Activated T-cell treated with anti-CD3 and anti-CD28 coated beads, Interleukin-2, amount 50 U/mL, for 4 hours (primary cell): ENCODE results near the gene NOL4L. TPM values are rescaled to one million over a fixed set of nuclear protein-coding genes. Genes with fewer than 3 reads are reported as not detected.

Experiments used
- ATAC-seq, 2 donors: fragments of 200-7000 bp; cut with Tn5 transposase; one replicate each; pipeline ENCODE4 v1.10.0; 2021
- DNase-seq: peaks from one replicate; pipeline ENCODE4 v3.0.0-alpha.2; 2020
- H3K27me3 Mint-ChIP-seq: one replicate; pipeline ENCODE4 v1.8.0; 2021; ENCODE audit warnings: low read depth, mixed read lengths
- H3K36me3 Mint-ChIP-seq: one replicate; pipeline ENCODE4 v1.8.0; 2022; ENCODE audit warnings: mixed read lengths; ENCODE audit not compliant: insufficient read depth
- H3K4me1 Mint-ChIP-seq: one replicate; pipeline ENCODE4 v1.8.0; 2021; ENCODE audit warnings: low read depth, mixed read lengths
- H3K4me3 Mint-ChIP-seq: one replicate; pipeline ENCODE4 v1.8.0; 2021; ENCODE audit warnings: mild to moderate bottlenecking, moderate library complexity, mixed read lengths
- H3K9me3 Mint-ChIP-seq: one replicate; pipeline ENCODE4 v1.8.0; 2021; ENCODE audit warnings: mixed read lengths
- total RNA-seq, 3 donors: library from RNA; stranded (reverse); gene quantifications; one replicate each; pipeline ENCODE4 v1.2.1, GENCODE V29; 2021

NOL4L gene
- total RNA-seq, 3 donors from 2014 or later, result 5.6 to 8.0 (median 6.3) TPM

- Mint-ChIP-seq H3K27me3 (no peaks in the 10 kb centered on the region), H3K36me3 (peaks cover 33% of the 10 kb centered on the region), H3K4me3 (no peak overlapping the region), H3K4me1 (peaks cover 19% of the 10 kb centered on the region), H3K9me3 (no peaks in the 10 kb centered on the region)
- no peak for ATAC-seq
- DNase-seq, result no peak
Observed at GRCh38 chr20:32440069-32440757, 144.9 kb downstream of the NOL4L start.

GRCh38 chr20:32439132-32439829 lies 145.9 kb downstream of the NOL4L start:
- H3K9me3 Mint-ChIP-seq, result no peaks in the 10 kb centered on the region
- DNase-seq, result no peak
- no peaks in the 10 kb centered on the region for H3K27me3 Mint-ChIP-seq
- peaks cover 35% of the 10 kb centered on the region for H3K36me3 Mint-ChIP-seq
- peaks cover 19% of the 10 kb centered on the region for H3K4me1 Mint-ChIP-seq
- ATAC-seq, result peak; percentile 85 to 87
- H3K4me3 Mint-ChIP-seq, result no peak overlapping the region

- ATAC-seq (no peak), DNase-seq (no peak)
- peaks cover 42% of the 10 kb centered on the region for H3K36me3 Mint-ChIP-seq
- no peak overlapping the region for H3K4me3 Mint-ChIP-seq
- H3K27me3 Mint-ChIP-seq, result no peaks in the 10 kb centered on the region
- no peaks in the 10 kb centered on the region for H3K9me3 Mint-ChIP-seq
- peaks cover 12% of the 10 kb centered on the region for H3K4me1 Mint-ChIP-seq
Observed at GRCh38 chr20:32438331-32438858, 146.7 kb downstream of the NOL4L start.

GRCh38 chr20:32437391-32438074 lies 147.6 kb downstream of the NOL4L start:
- Mint-ChIP-seq H3K4me1 (peaks cover 7% of the 10 kb centered on the region), H3K36me3 (peaks cover 47% of the 10 kb centered on the region), H3K27me3 (no peaks in the 10 kb centered on the region), H3K9me3 (no peaks in the 10 kb centered on the region), H3K4me3 (no peak overlapping the region)
- DNase-seq (no peak), ATAC-seq (no peak)

GRCh38 chr20:32436968-32437367 lies 148.2 kb downstream of the NOL4L start:
- H3K4me3 Mint-ChIP-seq, result no peak overlapping the region
- ATAC-seq, result no peak
- H3K36me3 Mint-ChIP-seq, result peaks cover 50% of the 10 kb centered on the region
- H3K9me3 Mint-ChIP-seq, result no peaks in the 10 kb centered on the region
- peaks cover 7% of the 10 kb centered on the region for H3K4me1 Mint-ChIP-seq
- no peaks in the 10 kb centered on the region for H3K27me3 Mint-ChIP-seq
- no peak for DNase-seq

- Mint-ChIP-seq H3K4me3 (no peak overlapping the region), H3K4me1 (peaks cover 7% of the 10 kb centered on the region), H3K9me3 (no peaks in the 10 kb centered on the region), H3K36me3 (peaks cover 55% of the 10 kb centered on the region), H3K27me3 (no peaks in the 10 kb centered on the region)
- no peak for ATAC-seq
- no peak for DNase-seq
Observed at GRCh38 chr20:32436142-32436861, 148.8 kb downstream of the NOL4L start.

- no peak for DNase-seq
- Mint-ChIP-seq H3K36me3 (peaks cover 52% of the 10 kb centered on the region), H3K4me1 (peaks cover 7% of the 10 kb centered on the region), H3K27me3 (no peaks in the 10 kb centered on the region), H3K4me3 (no peak overlapping the region), H3K9me3 (no peaks in the 10 kb centered on the region)
- no peak for ATAC-seq
Observed at GRCh38 chr20:32435449-32436107, 149.6 kb downstream of the NOL4L start.

- no peak overlapping the region for H3K4me3 Mint-ChIP-seq
- peaks cover 51% of the 10 kb centered on the region for H3K36me3 Mint-ChIP-seq
- H3K4me1 Mint-ChIP-seq, result peaks cover 7% of the 10 kb centered on the region
- H3K27me3 Mint-ChIP-seq, result no peaks in the 10 kb centered on the region
- H3K9me3 Mint-ChIP-seq, result no peaks in the 10 kb centered on the region
- DNase-seq (no peak), ATAC-seq (no peak)
Observed at GRCh38 chr20:32434434-32434833, 150.7 kb downstream of the NOL4L start.

- no peaks in the 10 kb centered on the region for H3K9me3 Mint-ChIP-seq
Observed at GRCh38 chr20:32433311-32434021, 151.7 kb downstream of the NOL4L start.

GRCh38 chr20:32432277-32432676 lies 152.9 kb downstream of the NOL4L start:
- ATAC-seq, result no peak
- DNase-seq, result no peak
- peaks cover under 1% of the 10 kb centered on the region for H3K4me1 Mint-ChIP-seq
- H3K9me3 Mint-ChIP-seq, result no peaks in the 10 kb centered on the region
- H3K4me3 Mint-ChIP-seq, result no peak overlapping the region
- H3K27me3 Mint-ChIP-seq, result no peaks in the 10 kb centered on the region
- H3K36me3 Mint-ChIP-seq, result peaks cover 61% of the 10 kb centered on the region

More at GRCh38 chr20:32433311-32434021, 151.7 kb downstream of the NOL4L start:
- no peak for DNase-seq
- H3K36me3 Mint-ChIP-seq, result peaks cover 53% of the 10 kb centered on the region
- H3K4me3 Mint-ChIP-seq, result no peak overlapping the region
- H3K27me3 Mint-ChIP-seq, result no peaks in the 10 kb centered on the region
- H3K4me1 Mint-ChIP-seq, result no peaks in the 10 kb centered on the region
- ATAC-seq, result no peak

- H3K4me3 Mint-ChIP-seq, result no peak overlapping the region
- peaks cover 2% of the 10 kb centered on the region for H3K4me1 Mint-ChIP-seq
- H3K27me3 Mint-ChIP-seq, result no peaks in the 10 kb centered on the region
- DNase-seq (no peak), ATAC-seq (no peak)
- no peaks in the 10 kb centered on the region for H3K9me3 Mint-ChIP-seq
- peaks cover 58% of the 10 kb centered on the region for H3K36me3 Mint-ChIP-seq
Observed at GRCh38 chr20:32431457-32431856, 153.7 kb downstream of the NOL4L start.

- no peaks in the 10 kb centered on the region for H3K27me3 Mint-ChIP-seq
- H3K9me3 Mint-ChIP-seq, result no peaks in the 10 kb centered on the region
- ATAC-seq, result no peak
- peaks cover 51% of the 10 kb centered on the region for H3K36me3 Mint-ChIP-seq
- no peak overlapping the region for H3K4me3 Mint-ChIP-seq
- no peak for DNase-seq
- H3K4me1 Mint-ChIP-seq, result peaks cover 4% of the 10 kb centered on the region
Observed at GRCh38 chr20:32429745-32430360, 155.3 kb downstream of the NOL4L start.

- H3K27me3 Mint-ChIP-seq, result no peaks in the 10 kb centered on the region
Observed at GRCh38 chr20:32429343-32429742, 155.8 kb downstream of the NOL4L start.

More at GRCh38 chr20:32429343-32429742, 155.8 kb downstream of the NOL4L start:
- Mint-ChIP-seq H3K4me3 (no peak overlapping the region), H3K36me3 (peaks cover 51% of the 10 kb centered on the region), H3K4me1 (peaks cover 4% of the 10 kb centered on the region), H3K9me3 (no peaks in the 10 kb centered on the region)
- ATAC-seq (no peak), DNase-seq (no peak)
